CD14-positive monocyte (primary cell): ENCODE measurements around the gene MFN2. TPM values are rescaled to one million over a fixed set of nuclear protein-coding genes. Genes with fewer than 3 reads are reported as not detected.

ENCODE experiments used
- DNase-seq, 3 donors: peaks; one replicate each; pipeline ENCODE4 v3.0.0-alpha.2; 2011 to 2022
- H2AFZ ChIP-seq: 2 replicates; pipeline ENCODE4 v1.6.0; 2012; ENCODE audit warnings: mild to moderate bottlenecking, low read depth, low read length, inconsistent platforms; ENCODE audit not compliant: insufficient read depth, poor library complexity, severe bottlenecking
- H3K27ac ChIP-seq, 2 donors: 1 replicate in 1 of 2; 2 replicates in 1 of 2; pipeline ENCODE4 v1.5.1; 2012 to 2013; ENCODE audit warnings: low read length in 2 of 2, control low read depth in 1 of 2, inconsistent platforms in 1 of 2, low read depth in 1 of 2, mild to moderate bottlenecking in 1 of 2
- H3K27me3 ChIP-seq, 2 donors: one replicate each; pipeline versions ENCODE4 v1.6.0 to v1.6.1; 2011 to 2013; ENCODE audit warnings: low read length in 2 of 2; ENCODE audit not compliant: control insufficient read depth in 2 of 2, insufficient read depth in 2 of 2
- H3K36me3 ChIP-seq, 2 donors: replicated peaks in 1 of 2; 1 replicate in 1 of 2; 2 replicates in 1 of 2; pipeline versions ENCODE4 v1.5.1 to v1.6.1; 2012 to 2013; ENCODE audit warnings: low read length in 2 of 2, control low read depth in 1 of 2, inconsistent platforms in 1 of 2, mild to moderate bottlenecking in 1 of 2; ENCODE audit not compliant: insufficient read depth in 2 of 2, control insufficient read depth in 1 of 2
- H3K4me1 ChIP-seq, 2 donors: 1 replicate in 1 of 2; 2 replicates in 1 of 2; pipeline versions ENCODE4 v1.5.1 to v1.6.1; 2012 to 2013; ENCODE audit warnings: low read length in 2 of 2, control low read depth in 1 of 2, inconsistent platforms in 1 of 2, mild to moderate bottlenecking in 1 of 2, moderate library complexity in 1 of 2; ENCODE audit not compliant: insufficient read depth in 2 of 2, control insufficient read depth in 1 of 2
- H3K4me2 ChIP-seq: replicated peaks from 2 replicates; pipeline ENCODE3; 2012; ENCODE audit warnings: low read length, moderate library complexity, mild to moderate bottlenecking; ENCODE audit not compliant: poor library complexity, severe bottlenecking; ENCODE audit errors: extremely low read depth
- H3K4me3 ChIP-seq, 3 experiments: fragments of 200-600 bp in 1 of 3; sonication (generic) in 1 of 3; replicated peaks in 1 of 3; 1 replicate in 2 of 3; 2 replicates in 1 of 3; pipeline ENCODE4 v1.5.1; 2011 to 2013; ENCODE audit warnings: low read length in 3 of 3, mild to moderate bottlenecking in 3 of 3, control low read depth in 2 of 3, low read depth in 2 of 3, inconsistent platforms in 1 of 3, moderate library complexity in 1 of 3
- H3K79me2 ChIP-seq: 2 replicates; pipeline ENCODE4 v1.6.0; 2012; ENCODE audit warnings: mild to moderate bottlenecking, control low read depth, inconsistent platforms, low read length, moderate library complexity; ENCODE audit not compliant: insufficient read depth
- H3K9ac ChIP-seq: 2 replicates; pipeline ENCODE4 v1.6.0; 2017; ENCODE audit warnings: low read length, mild to moderate bottlenecking; ENCODE audit not compliant: insufficient read depth, poor library complexity, severe bottlenecking
- H3K9me3 ChIP-seq, 2 donors: replicated peaks in 1 of 2; 1 replicate in 1 of 2; 2 replicates in 1 of 2; pipeline versions ENCODE4 v1.5.1 to v1.6.1; 2012 to 2013; ENCODE audit warnings: low read length in 2 of 2, control low read depth in 1 of 2; ENCODE audit not compliant: control insufficient read depth in 1 of 2, insufficient read depth in 1 of 2
- H4K20me1 ChIP-seq: 2 replicates; pipeline ENCODE4 v1.6.0; 2012; ENCODE audit warnings: mild to moderate bottlenecking, low read length, control low read depth, moderate library complexity; ENCODE audit not compliant: insufficient read depth
- H3K27ac Mint-ChIP-seq, 7 donors: one replicate each; pipeline ENCODE4 v1.8.0; 2020; ENCODE audit warnings: mild to moderate bottlenecking in 7 of 7, mixed read lengths in 7 of 7, moderate library complexity in 6 of 7, inconsistent platforms in 2 of 7
- H3K27me3 Mint-ChIP-seq, 3 donors: one replicate each; pipeline ENCODE4 v1.8.0; 2021 to 2022; ENCODE audit warnings: low read depth in 3 of 3, mild to moderate bottlenecking in 3 of 3, mixed read lengths in 3 of 3, moderate library complexity in 3 of 3, inconsistent platforms in 1 of 3
- H3K36me3 Mint-ChIP-seq, 2 donors: one replicate each; pipeline ENCODE4 v1.8.0; 2020; ENCODE audit warnings: mixed read lengths in 2 of 2, inconsistent platforms in 1 of 2, mild to moderate bottlenecking in 1 of 2
- H3K4me1 Mint-ChIP-seq: one replicate; pipeline ENCODE4 v1.8.0; 2020; ENCODE audit warnings: mild to moderate bottlenecking, mixed read lengths
- H3K4me3 Mint-ChIP-seq, 2 donors: one replicate each; pipeline ENCODE4 v1.8.0; 2020; ENCODE audit warnings: mild to moderate bottlenecking in 2 of 2, mixed read lengths in 2 of 2, moderate library complexity in 1 of 2
- H3K9me3 Mint-ChIP-seq, 7 donors: one replicate each; pipeline ENCODE4 v1.8.0; 2020 to 2022; ENCODE audit warnings: mixed read lengths in 7 of 7, mild to moderate bottlenecking in 6 of 7, moderate library complexity in 6 of 7, inconsistent platforms in 2 of 7
- CTCF ChIP-seq: fragments of 200-600 bp; IDR thresholded peaks from one replicate; pipeline ENCODE4 v1.8.0; 2022; ENCODE audit warnings: antibody characterized with exemption, mild to moderate bottlenecking
- WGBS: methylation state at CpG from one replicate; pipeline ENCODE4 v1.1.5; 2013; ENCODE audit warnings: missing lambda C conversion rate; ENCODE audit not compliant: insufficient coverage; 5-methylcytosine and 5-hydroxymethylcytosine counted together
- intact Hi-C, 2 donors: fragments of 100-400 bp; cut with micrococcal nuclease; formaldehyde crosslinking; loops; one replicate each; pipeline versions ENCODE4 v1.15.0 to v1.15.1; 2023
- polyA plus RNA-seq, 3 donors: library from polyadenylated mRNA; depleted of rRNA in 1 of 3; unstranded in 2 of 3; stranded (reverse) in 1 of 3; fragments of 300-500 nt in 2 of 3; fragments of >200 nt in 1 of 3; fragmentation: Illumina TruSeq in 2 of 3; gene quantifications; 1 replicate in 2 of 3; 2 replicates in 1 of 3; pipeline ENCODE4 v1.2.3, GENCODE V29; 2012 to 2021

MFN2 gene
- polyA plus RNA-seq, 3 donors, result 26.3 to 35.8 (median 30.3) TPM

GRCh38 chr1:11984121-11984520 lies 3.9 kb downstream of the MFN2 start:
- Histone ChIP-seq H3K4me2 (no peak overlapping the region), H3K27ac (peak overlapping the region; percentile 76 to 85), H3K36me3 (peaks cover 25 to 47% of the 10 kb centered on the region in 2 donors), H4K20me1 (peaks cover 3% of the 10 kb centered on the region), H3K4me3 (no peak overlapping the region), H3K27me3 (no peaks in the 10 kb centered on the region), H2AFZ (no peak overlapping the region), H3K79me2 (peaks cover 80% of the 10 kb centered on the region), H3K4me1 (peaks cover 54 to 61% of the 10 kb centered on the region in 2 donors), H3K9ac (peak overlapping the region; percentile 30), H3K9me3 (no peaks in the 10 kb centered on the region)
- DNase-seq, result no peak
- Mint-ChIP-seq H3K27ac (peak overlapping the region; percentile 10 to 99 (median 97)), H3K9me3 (peaks cover 0 to 2% (median 0%) of the 10 kb centered on the region in 7 donors), H3K36me3 (peaks cover 41 to 61% of the 10 kb centered on the region in 2 donors), H3K27me3 (peaks cover 0 to 2% (median 0%) of the 10 kb centered on the region in 3 donors), H3K4me1 (peaks cover 60% of the 10 kb centered on the region), H3K4me3 (no peak overlapping the region)
- no peak for TF ChIP-seq CTCF
- intact Hi-C loops, result loop anchor here (5.0 to 10.0 kb wide), 3 partner anchors 33 to 179 kb away; partner anchors contain the start of genes CLCN6 (in 1 of the 2), MIIP (in 1 of the 2) and MTHFR (in 1 of the 2)
- WGBS, result 95% methylated on average over 4 of the region's 5 CpGs

- peaks cover 45 to 66% of the 10 kb centered on the region in 2 donors for H3K36me3 Mint-ChIP-seq
- peak overlapping the region; percentile 8 for H3K4me2 ChIP-seq
- H3K27me3 ChIP-seq, result no peaks in the 10 kb centered on the region
- peak overlapping the region; percentile 76 to 85 for H3K27ac ChIP-seq
- H3K36me3 ChIP-seq, result peaks cover 29 to 52% of the 10 kb centered on the region in 2 donors
- H3K9me3 Mint-ChIP-seq, result peaks cover 0 to 2% (median 0%) of the 10 kb centered on the region in 7 donors
- no peak overlapping the region for H3K4me3 Mint-ChIP-seq
- peak overlapping the region; percentile 30 for H3K9ac ChIP-seq
- H3K4me1 Mint-ChIP-seq, result peaks cover 56% of the 10 kb centered on the region
- H2AFZ ChIP-seq, result no peak overlapping the region
- peak overlapping the region in 1 of 3 experiments; percentile 31 for H3K4me3 ChIP-seq
- no peaks in the 10 kb centered on the region for H3K9me3 ChIP-seq
- no CpG with 5 or more reads among the region's 6 CpGs for WGBS
- no peak for TF ChIP-seq CTCF
- peaks cover 0 to 2% (median 0%) of the 10 kb centered on the region in 3 donors for H3K27me3 Mint-ChIP-seq
- intact Hi-C loops, result loop anchor here (5.0 to 10.0 kb wide), 3 partner anchors 33 to 180 kb away; partner anchors contain the start of genes CLCN6 (in 1 of the 2), MIIP (in 1 of the 2) and MTHFR (in 1 of the 2)
- peaks cover 85% of the 10 kb centered on the region for H3K79me2 ChIP-seq
- H4K20me1 ChIP-seq, result peaks cover 6% of the 10 kb centered on the region
- peaks cover 49 to 57% of the 10 kb centered on the region in 2 donors for H3K4me1 ChIP-seq
- DNase-seq, result no peak
- H3K27ac Mint-ChIP-seq, result peak overlapping the region; percentile 94 to 99 (median 97)
Observed at GRCh38 chr1:11984576-11984975, 4.3 kb downstream of the MFN2 start.
